ENCODE measurements around the gene AQP1. TPM values are rescaled to one million over a fixed set of nuclear protein-coding genes. Genes with fewer than 3 reads are reported as not detected.

Gene AQP1
- total and polyA plus RNA-seq, 2 donors (not counting 1 experiment from before 2014, with no cell fraction given), result not detected

DNA sequence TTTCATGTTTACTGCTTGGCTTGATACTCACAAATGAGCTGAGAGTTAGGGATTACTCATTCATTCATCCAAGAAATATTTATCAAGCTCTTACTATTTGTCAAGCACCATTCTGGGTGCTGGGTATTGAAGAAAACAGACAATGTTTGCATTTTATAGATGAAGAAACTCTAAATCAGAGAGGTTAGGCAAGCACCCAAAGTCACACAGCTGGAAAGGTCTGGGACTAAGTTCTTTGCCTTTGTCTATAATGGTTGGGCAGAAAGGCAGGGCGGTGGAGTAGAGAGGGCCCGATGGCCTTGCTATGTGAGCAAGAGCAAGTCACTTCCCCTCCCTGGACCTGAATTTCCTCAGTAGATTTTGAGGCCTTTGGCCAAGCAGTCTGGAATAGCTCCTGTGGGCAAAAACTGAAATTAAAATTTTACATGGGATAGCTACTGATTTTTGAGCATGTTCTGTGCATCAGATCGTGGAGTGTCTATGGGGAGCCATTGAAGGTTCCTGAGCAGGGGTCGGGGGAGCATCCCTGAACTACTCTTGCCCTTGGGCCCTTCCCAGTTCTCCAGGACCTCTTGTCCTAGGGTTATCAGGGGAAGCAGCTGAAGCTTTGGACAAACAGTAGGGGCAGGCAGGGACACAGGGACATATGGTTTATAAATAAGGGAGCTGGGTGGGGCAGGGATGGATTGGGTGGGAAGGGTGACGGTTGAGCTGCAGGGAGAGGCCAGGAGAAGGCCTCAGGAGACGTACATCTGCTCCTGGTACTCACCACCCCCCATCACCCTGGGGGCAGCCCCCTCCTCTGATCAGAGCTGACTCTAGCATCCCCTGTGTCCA lies 23.3 kb downstream of the AQP1 start:
- no peaks in the 10 kb centered on the region for H3K79me2 ChIP-seq (ENCODE audit: control insufficient read depth, insufficient read depth, low read length)
- WGBS (ENCODE audit: insufficient coverage), result 87% methylated on average over 4 of the region's 6 CpGs
- H3K27ac ChIP-seq (ENCODE audit: low read length in 2 of 2), result no peak overlapping the region
- intact Hi-C loops (cut with micrococcal nuclease), result no loop called here
- Mint-ChIP-seq H3K9me3 (ENCODE audit: insufficient read depth) (no peaks in the 10 kb centered on the region), H3K27ac (no peak overlapping the region), H3K4me1 (no peaks in the 10 kb centered on the region), H3K27me3 (peaks cover 15% of the 10 kb centered on the region), H3K4me3 (no peak overlapping the region)
- no peak overlapping the region for H3K4me3 ChIP-seq (ENCODE audit: control extremely low read depth in 1 of 5, extremely low read depth in 1 of 5, insufficient read depth in 1 of 5, low read depth in 2 of 5, low read length in 4 of 5)
- H3K36me3 ChIP-seq (replicated peaks in 1 of 2; ENCODE audit: control extremely low read depth in 1 of 2, control insufficient read depth in 1 of 2, extremely low read depth in 1 of 2, insufficient read depth in 2 of 2, low read length in 1 of 2), result no peaks in the 10 kb centered on the region
- no peak overlapping the region for H2AFZ ChIP-seq (ENCODE audit: insufficient read depth, low read depth, low read length, poor library complexity, severe bottlenecking)
- TF ChIP-seq EZH2 (IDR thresholded peaks at IDR 0.05; ENCODE audit: borderline replicate concordance, insufficient read depth, low read depth, low read length, poor library complexity, severe bottlenecking), result no peak
- TF ChIP-seq, protein P1, sequence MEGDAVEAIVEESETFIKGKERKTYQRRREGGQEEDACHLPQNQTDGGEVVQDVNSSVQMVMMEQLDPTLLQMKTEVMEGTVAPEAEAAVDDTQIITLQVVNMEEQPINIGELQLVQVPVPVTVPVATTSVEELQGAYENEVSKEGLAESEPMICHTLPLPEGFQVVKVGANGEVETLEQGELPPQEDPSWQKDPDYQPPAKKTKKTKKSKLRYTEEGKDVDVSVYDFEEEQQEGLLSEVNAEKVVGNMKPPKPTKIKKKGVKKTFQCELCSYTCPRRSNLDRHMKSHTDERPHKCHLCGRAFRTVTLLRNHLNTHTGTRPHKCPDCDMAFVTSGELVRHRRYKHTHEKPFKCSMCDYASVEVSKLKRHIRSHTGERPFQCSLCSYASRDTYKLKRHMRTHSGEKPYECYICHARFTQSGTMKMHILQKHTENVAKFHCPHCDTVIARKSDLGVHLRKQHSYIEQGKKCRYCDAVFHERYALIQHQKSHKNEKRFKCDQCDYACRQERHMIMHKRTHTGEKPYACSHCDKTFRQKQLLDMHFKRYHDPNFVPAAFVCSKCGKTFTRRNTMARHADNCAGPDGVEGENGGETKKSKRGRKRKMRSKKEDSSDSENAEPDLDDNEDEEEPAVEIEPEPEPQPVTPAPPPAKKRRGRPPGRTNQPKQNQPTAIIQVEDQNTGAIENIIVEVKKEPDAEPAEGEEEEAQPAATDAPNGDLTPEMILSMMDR (IDR thresholded peaks at IDR 0.05), result no peak
- H3K9me3 ChIP-seq (ENCODE audit: control extremely low read depth in 1 of 3, control insufficient read depth in 2 of 3, insufficient read depth in 1 of 3, low read length in 2 of 3), result peaks cover 0 to 4% (median 3%) of the 10 kb centered on the region in 3 donors
- ChIA-PET CTCF (interaction anchor here (1.5 kb wide), 1 partner anchor 49 kb away, joined by 5 read pairs; no protein-coding TSS in a partner anchor), POLR2A (no interaction called here)
- peaks cover 0 to 16% (median 2%) of the 10 kb centered on the region in 4 experiments for H3K27me3 ChIP-seq (replicated peaks in 1 of 4; ENCODE audit: control extremely low read depth in 1 of 4, control insufficient read depth in 3 of 4, insufficient read depth in 4 of 4, low read length in 3 of 4)
- no peak overlapping the region for H3K9ac ChIP-seq (ENCODE audit: low read length)
- H3K4me1 ChIP-seq (ENCODE audit: control insufficient read depth in 2 of 2, insufficient read depth in 2 of 2, low read length in 2 of 2), result peaks cover 0 to 3% of the 10 kb centered on the region in 2 donors
- no peak for ATAC-seq (ENCODE audit: low read depth)
- H3K4me2 ChIP-seq (replicated peaks; ENCODE audit: low read depth, low read length, poor library complexity, severe bottlenecking), result no peak overlapping the region
- H4K20me1 ChIP-seq (ENCODE audit: control insufficient read depth, insufficient read depth, low read length, poor library complexity, severe bottlenecking), result no peaks in the 10 kb centered on the region
- DNase-seq, result no peak

DNA sequence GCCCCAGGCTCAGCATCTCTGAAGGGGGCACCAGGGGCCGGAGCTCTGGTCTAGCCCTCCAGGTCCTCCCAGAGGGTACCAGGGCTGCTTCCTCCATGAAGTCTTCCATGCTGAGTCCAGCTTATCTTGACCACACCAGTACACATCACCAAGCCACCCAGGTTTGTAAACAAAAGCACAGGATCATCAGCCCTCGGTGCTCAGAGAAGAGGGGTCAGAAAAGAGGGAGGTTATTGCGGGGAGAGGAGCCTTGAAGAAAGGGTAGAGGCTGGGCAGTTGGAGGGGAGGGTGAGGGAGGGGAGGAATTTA lies 23.9 kb downstream of the AQP1 start:
- ChIA-PET CTCF (interaction anchor here (1.5 kb wide), 1 partner anchor 48 kb away, joined by 5 read pairs; no protein-coding TSS in a partner anchor), POLR2A (no interaction called here)
- TF ChIP-seq, protein P1 (IDR thresholded peaks at IDR 0.05), result no peak
- no peak for TF ChIP-seq EZH2 (IDR thresholded peaks at IDR 0.05; ENCODE audit: borderline replicate concordance, insufficient read depth, low read depth, low read length, poor library complexity, severe bottlenecking)
- intact Hi-C loops (cut with micrococcal nuclease), result no loop called here
- Histone ChIP-seq H3K36me3 (replicated peaks in 1 of 2; ENCODE audit: control extremely low read depth in 1 of 2, control insufficient read depth in 1 of 2, extremely low read depth in 1 of 2, insufficient read depth in 2 of 2, low read length in 1 of 2) (no peaks in the 10 kb centered on the region), H3K27ac (ENCODE audit: low read length in 2 of 2) (no peak overlapping the region), H3K27me3 (replicated peaks in 1 of 4; ENCODE audit: control extremely low read depth in 1 of 4, control insufficient read depth in 3 of 4, insufficient read depth in 4 of 4, low read length in 3 of 4) (peaks cover 0 to 16% (median 2%) of the 10 kb centered on the region in 4 experiments), H2AFZ (ENCODE audit: insufficient read depth, low read depth, low read length, poor library complexity, severe bottlenecking) (no peak overlapping the region), H3K9me3 (ENCODE audit: control extremely low read depth in 1 of 3, control insufficient read depth in 2 of 3, insufficient read depth in 1 of 3, low read length in 2 of 3) (peaks cover 0 to 4% (median 3%) of the 10 kb centered on the region in 3 donors), H3K4me2 (replicated peaks; ENCODE audit: low read depth, low read length, poor library complexity, severe bottlenecking) (no peak overlapping the region), H3K79me2 (ENCODE audit: control insufficient read depth, insufficient read depth, low read length) (no peaks in the 10 kb centered on the region), H3K4me3 (ENCODE audit: control extremely low read depth in 1 of 5, extremely low read depth in 1 of 5, insufficient read depth in 1 of 5, low read depth in 2 of 5, low read length in 4 of 5) (no peak overlapping the region), H4K20me1 (ENCODE audit: control insufficient read depth, insufficient read depth, low read length, poor library complexity, severe bottlenecking) (no peaks in the 10 kb centered on the region), H3K4me1 (ENCODE audit: control insufficient read depth in 2 of 2, insufficient read depth in 2 of 2, low read length in 2 of 2) (peaks cover 0 to 3% of the 10 kb centered on the region in 2 donors), H3K9ac (ENCODE audit: low read length) (no peak overlapping the region)
- no peaks in the 10 kb centered on the region for H3K9me3 Mint-ChIP-seq (ENCODE audit: insufficient read depth)
- H3K27ac Mint-ChIP-seq, result no peak overlapping the region
- ATAC-seq (ENCODE audit: low read depth), result no peak
- no CpG with 5 or more reads among the region's 3 CpGs for WGBS (ENCODE audit: insufficient coverage)
- DNase-seq, result no peak
- H3K27me3 Mint-ChIP-seq, result peaks cover 19% of the 10 kb centered on the region
- no peak overlapping the region for H3K4me3 Mint-ChIP-seq
- no peaks in the 10 kb centered on the region for H3K4me1 Mint-ChIP-seq
